Panc1 (cell line): ENCODE results near the gene SLC25A38. TPM values are rescaled to one million over a fixed set of nuclear protein-coding genes. Genes with fewer than 3 reads are reported as not detected.

Experiments
- ATAC-seq: fragments of 200-7000 bp; cut with Tn5 transposase; 2 replicates; pipeline ENCODE4 v1.9.1; 2020; ENCODE audit warnings: mild to moderate bottlenecking, moderate library complexity
- BruUV-seq: library from RNA; stranded (reverse); fragments of 400-500 nt; replicated peaks from 2 replicates; lab custom pipeline; 2021; lab: Mats Ljungman, UMichigan
- CTCF ChIA-PET: fragments of 300-600 bp; sonication (Branson Sonifier 250); formaldehyde crosslinking; loops from one replicate; lab custom pipeline; 2022; ENCODE audit warnings: antibody characterized with exemption; lab: Charles Lee
- POLR2A ChIA-PET: fragments of 300-600 bp; sonication (Branson Sonifier 250); formaldehyde crosslinking; loops from one replicate; lab custom pipeline; 2022; ENCODE audit warnings: antibody characterized with exemption; lab: Charles Lee
- DNase-seq: peaks from one replicate; pipeline ENCODE4 v3.0.0-alpha.2; 2010; ENCODE audit warnings: low read depth, low spot score
- H3K27ac ChIP-seq: 2 replicates; pipeline ENCODE4 v1.5.1; 2011; ENCODE audit warnings: mild to moderate bottlenecking, low read length, inconsistent platforms
- H3K27me3 ChIP-seq: fragments of 200-500 bp; sonication (Bioruptor generic); 2 replicates; pipeline ENCODE4 v1.6.0; 2014; ENCODE audit warnings: low read length, inconsistent platforms; ENCODE audit not compliant: control insufficient read depth, insufficient read depth
- H3K36me3 ChIP-seq: fragments of 200-500 bp; sonication (Bioruptor generic); 2 replicates; pipeline ENCODE4 v1.5.1; 2014; ENCODE audit warnings: inconsistent platforms, mild to moderate bottlenecking, low read length, moderate library complexity; ENCODE audit not compliant: control insufficient read depth, insufficient read depth
- H3K4me1 ChIP-seq: 2 replicates; pipeline ENCODE4 v1.5.1; 2011; ENCODE audit warnings: inconsistent platforms, mild to moderate bottlenecking, low read length, moderate library complexity; ENCODE audit not compliant: control insufficient read depth, insufficient read depth
- H3K4me3 ChIP-seq, 2 experiments: 2 replicates each; pipeline ENCODE4 v1.5.1; 2011 to 2012; ENCODE audit warnings: low read depth in 2 of 2, low read length in 2 of 2, mild to moderate bottlenecking in 2 of 2, inconsistent platforms in 1 of 2, moderate library complexity in 1 of 2
- H3K9me3 ChIP-seq: fragments of 200-500 bp; sonication (Bioruptor generic); 2 replicates; pipeline ENCODE4 v1.5.1; 2014; ENCODE audit warnings: low read depth, mild to moderate bottlenecking, inconsistent platforms, low read length, moderate library complexity; ENCODE audit not compliant: control insufficient read depth, insufficient read depth
- POLR2AphosphoS5 ChIP-seq: IDR thresholded peaks from 2 replicates; pipeline ENCODE4 v1.6.1; 2012; ENCODE audit warnings: mild to moderate bottlenecking, low read depth, low read length, moderate library complexity
- SIN3A ChIP-seq: IDR thresholded peaks from 2 replicates; pipeline ENCODE4 v1.6.1; 2012; ENCODE audit warnings: low read depth, mild to moderate bottlenecking, low read length, moderate library complexity, borderline replicate concordance; ENCODE audit not compliant: insufficient read depth
- TCF7L2 ChIP-seq: IDR thresholded peaks from 2 replicates; pipeline ENCODE4 v1.6.1; 2011; ENCODE audit warnings: mild to moderate bottlenecking, low read depth, low read length, inconsistent platforms
- in situ Hi-C: cut with HindIII; loops from 2 replicates; pipeline ENCODE4 v1.10.0; 2016; ENCODE audit warnings: low sequenced_read_pairs, low pct_unique_long_range_greater_than_20kb
- intact Hi-C: fragments of 100-400 bp; cut with micrococcal nuclease; formaldehyde crosslinking; loops from one replicate; pipeline ENCODE4 v1.10.0; 2022; ENCODE audit not compliant: unreplicated experiment
- total RNA-seq: library from RNA; stranded (reverse); gene quantifications from one replicate; pipeline ENCODE4 v1.2.1, GENCODE V29; 2021; ENCODE audit not compliant: unreplicated experiment
- TF ChIP-seq, protein P1 (sequence below), 2 experiments: IDR thresholded peaks; 2 replicates each; pipeline ENCODE4 v1.6.1; 2011 to 2012; ENCODE audit warnings: low read depth in 2 of 2, control low read depth in 1 of 2, low read length in 1 of 2, mild to moderate bottlenecking in 1 of 2, moderate library complexity in 1 of 2; ENCODE audit not compliant: insufficient read depth in 1 of 2
- TF ChIP-seq, protein P2 (sequence below): fragments of 450-650 bp; IDR thresholded peaks from 2 replicates; pipeline ENCODE4 v1.5.1; 2017; ENCODE audit warnings: mild to moderate bottlenecking

The SLC25A38 gene
- total RNA-seq, 1 experiment from 2014 or later = 21.5 TPM

DNA sequence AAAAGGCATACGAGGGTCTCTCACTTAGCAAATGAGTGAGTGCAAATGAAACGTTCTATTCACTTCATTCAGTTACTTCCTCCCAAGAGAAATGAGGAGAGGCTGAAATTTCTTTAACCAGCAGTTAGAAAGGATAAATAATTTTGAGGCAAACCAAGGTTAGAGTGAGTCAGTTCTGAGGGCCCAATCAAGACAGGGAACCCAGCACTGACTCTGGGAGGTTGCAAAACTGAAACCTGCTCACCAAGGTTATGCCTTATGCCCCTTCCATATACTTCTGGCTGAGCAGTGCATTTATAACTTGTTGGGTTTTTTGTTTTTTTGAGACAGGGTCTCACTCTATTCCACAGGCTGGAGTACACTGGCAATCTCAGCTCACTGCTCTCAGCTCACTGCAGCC, 18.8 kb downstream of the SLC25A38 start:
- TF ChIP-seq, protein P1, sequence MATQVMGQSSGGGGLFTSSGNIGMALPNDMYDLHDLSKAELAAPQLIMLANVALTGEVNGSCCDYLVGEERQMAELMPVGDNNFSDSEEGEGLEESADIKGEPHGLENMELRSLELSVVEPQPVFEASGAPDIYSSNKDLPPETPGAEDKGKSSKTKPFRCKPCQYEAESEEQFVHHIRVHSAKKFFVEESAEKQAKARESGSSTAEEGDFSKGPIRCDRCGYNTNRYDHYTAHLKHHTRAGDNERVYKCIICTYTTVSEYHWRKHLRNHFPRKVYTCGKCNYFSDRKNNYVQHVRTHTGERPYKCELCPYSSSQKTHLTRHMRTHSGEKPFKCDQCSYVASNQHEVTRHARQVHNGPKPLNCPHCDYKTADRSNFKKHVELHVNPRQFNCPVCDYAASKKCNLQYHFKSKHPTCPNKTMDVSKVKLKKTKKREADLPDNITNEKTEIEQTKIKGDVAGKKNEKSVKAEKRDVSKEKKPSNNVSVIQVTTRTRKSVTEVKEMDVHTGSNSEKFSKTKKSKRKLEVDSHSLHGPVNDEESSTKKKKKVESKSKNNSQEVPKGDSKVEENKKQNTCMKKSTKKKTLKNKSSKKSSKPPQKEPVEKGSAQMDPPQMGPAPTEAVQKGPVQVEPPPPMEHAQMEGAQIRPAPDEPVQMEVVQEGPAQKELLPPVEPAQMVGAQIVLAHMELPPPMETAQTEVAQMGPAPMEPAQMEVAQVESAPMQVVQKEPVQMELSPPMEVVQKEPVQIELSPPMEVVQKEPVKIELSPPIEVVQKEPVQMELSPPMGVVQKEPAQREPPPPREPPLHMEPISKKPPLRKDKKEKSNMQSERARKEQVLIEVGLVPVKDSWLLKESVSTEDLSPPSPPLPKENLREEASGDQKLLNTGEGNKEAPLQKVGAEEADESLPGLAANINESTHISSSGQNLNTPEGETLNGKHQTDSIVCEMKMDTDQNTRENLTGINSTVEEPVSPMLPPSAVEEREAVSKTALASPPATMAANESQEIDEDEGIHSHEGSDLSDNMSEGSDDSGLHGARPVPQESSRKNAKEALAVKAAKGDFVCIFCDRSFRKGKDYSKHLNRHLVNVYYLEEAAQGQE (IDR thresholded peaks at IDR 0.05; ENCODE audit: insufficient read depth in 1 of 2, low read depth in 2 of 2, low read length in 1 of 2) = no peak
- TF ChIP-seq, protein P2, sequence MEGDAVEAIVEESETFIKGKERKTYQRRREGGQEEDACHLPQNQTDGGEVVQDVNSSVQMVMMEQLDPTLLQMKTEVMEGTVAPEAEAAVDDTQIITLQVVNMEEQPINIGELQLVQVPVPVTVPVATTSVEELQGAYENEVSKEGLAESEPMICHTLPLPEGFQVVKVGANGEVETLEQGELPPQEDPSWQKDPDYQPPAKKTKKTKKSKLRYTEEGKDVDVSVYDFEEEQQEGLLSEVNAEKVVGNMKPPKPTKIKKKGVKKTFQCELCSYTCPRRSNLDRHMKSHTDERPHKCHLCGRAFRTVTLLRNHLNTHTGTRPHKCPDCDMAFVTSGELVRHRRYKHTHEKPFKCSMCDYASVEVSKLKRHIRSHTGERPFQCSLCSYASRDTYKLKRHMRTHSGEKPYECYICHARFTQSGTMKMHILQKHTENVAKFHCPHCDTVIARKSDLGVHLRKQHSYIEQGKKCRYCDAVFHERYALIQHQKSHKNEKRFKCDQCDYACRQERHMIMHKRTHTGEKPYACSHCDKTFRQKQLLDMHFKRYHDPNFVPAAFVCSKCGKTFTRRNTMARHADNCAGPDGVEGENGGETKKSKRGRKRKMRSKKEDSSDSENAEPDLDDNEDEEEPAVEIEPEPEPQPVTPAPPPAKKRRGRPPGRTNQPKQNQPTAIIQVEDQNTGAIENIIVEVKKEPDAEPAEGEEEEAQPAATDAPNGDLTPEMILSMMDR = no peak
- no peak for TF ChIP-seq POLR2AphosphoS5
- in situ Hi-C loops = no loop called here
- POLR2A ChIA-PET = no interaction called here
- BruUV-seq = no TSS peak
- no peak for DNase-seq
- no peak for ATAC-seq
- CTCF ChIA-PET = no interaction called here
- Histone ChIP-seq H3K4me1 (no peaks in the 10 kb centered on the region), H3K9me3 (no peaks in the 10 kb centered on the region), H3K27me3 (no peaks in the 10 kb centered on the region), H3K36me3 (peaks cover 2% of the 10 kb centered on the region; the same call in 1 of the 2 replicates), H3K27ac (no peak overlapping the region), H3K4me3 (no peak overlapping the region)
- intact Hi-C loops = no loop called here

DNA sequence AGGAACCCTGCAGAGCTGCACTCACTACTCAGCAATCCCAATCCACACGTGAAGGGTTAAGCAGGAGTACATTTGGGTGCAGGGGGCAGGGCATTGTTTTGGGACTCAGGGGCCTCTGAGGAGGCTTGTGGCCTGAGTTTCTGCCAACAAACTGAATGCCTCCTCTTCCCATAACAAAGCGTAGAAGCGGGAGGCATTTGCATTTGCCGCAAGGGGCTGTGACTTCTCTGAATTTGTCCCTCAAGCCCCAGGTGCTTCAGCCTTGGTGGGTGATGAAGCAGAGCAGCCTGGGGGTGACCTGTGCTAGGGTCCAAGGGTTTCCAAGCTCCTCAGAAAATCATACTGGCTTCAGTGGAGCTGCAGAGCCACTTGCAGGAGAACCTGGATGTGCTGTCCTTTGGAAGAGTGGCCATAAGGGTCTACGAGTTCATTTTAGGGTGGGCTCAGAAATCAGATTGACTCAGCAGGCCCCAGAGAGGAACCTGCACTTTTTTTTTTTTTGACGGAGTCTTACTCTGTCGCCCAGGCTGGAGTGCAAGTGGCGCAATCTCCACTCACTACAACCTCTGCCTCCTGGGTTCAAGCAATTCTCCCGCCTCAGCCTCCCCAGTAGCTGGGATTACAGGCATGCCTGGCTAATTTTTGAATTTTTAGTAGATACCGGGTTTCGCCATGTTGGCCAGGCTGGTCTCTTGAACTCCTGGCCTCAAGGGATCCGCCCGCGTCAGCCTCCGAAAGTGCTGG, 21.9 kb downstream of the SLC25A38 start:
- in situ Hi-C loops = no loop called here
- intact Hi-C loops = no loop called here
- H3K27me3 ChIP-seq = no peaks in the 10 kb centered on the region
- ChIA-PET CTCF (no interaction called here), POLR2A (no interaction called here)
- H3K27ac ChIP-seq = no peak overlapping the region
- no peak overlapping the region for H3K4me3 ChIP-seq
- no peak for DNase-seq
- H3K36me3 ChIP-seq = peaks cover 22% of the 10 kb centered on the region
- H3K4me1 ChIP-seq = peaks cover 11% of the 10 kb centered on the region
- no TSS peak for BruUV-seq
- TF ChIP-seq, protein P1 (IDR thresholded peaks at IDR 0.05; ENCODE audit: insufficient read depth in 1 of 2, low read depth in 2 of 2, low read length in 1 of 2) = no peak
- TF ChIP-seq SIN3A (no peak), TCF7L2 (no peak), POLR2AphosphoS5 (no peak)
- TF ChIP-seq, protein P2 = no peak
- H3K9me3 ChIP-seq = no peaks in the 10 kb centered on the region
- ATAC-seq = no peak
